ENCODE data around the gene DEPDC1B. TPM values are rescaled to one million over a fixed set of nuclear protein-coding genes. Genes with fewer than 3 reads are reported as not detected.

DEPDC1B gene
- polyA plus RNA-seq, 1 donor from 2014 or later: 7.1 TPM

- Histone ChIP-seq H3K79me2 (replicated peaks; ENCODE audit: insufficient read depth, low read length) (no peaks in the 10 kb centered on the region), H3K36me3 (ENCODE audit: insufficient read depth, low read length) (no peaks in the 10 kb centered on the region), H4K20me1 (ENCODE audit: insufficient read depth) (no peaks in the 10 kb centered on the region), H3K27me3 (ENCODE audit: insufficient read depth, low read depth, low read length) (no peaks in the 10 kb centered on the region), H3F3A (ENCODE audit: insufficient read depth, low read length, poor library complexity, severe bottlenecking) (no peaks in the 10 kb centered on the region), H3K9me3 (ENCODE audit: low read length) (no peaks in the 10 kb centered on the region), H2AFZ (ENCODE audit: low read depth, low read length) (no peak overlapping the region), H3K9ac (ENCODE audit: low read length) (no peak overlapping the region), H3K9me2 (ENCODE audit: insufficient read depth, low read length) (no peaks in the 10 kb centered on the region), H3K4me3 (ENCODE audit: low read length) (no peak overlapping the region), H3K4me2 (ENCODE audit: low read length) (no peak overlapping the region), H3K27ac (ENCODE audit: low read length) (no peak overlapping the region)
- TF ChIP-seq CTCF (IDR thresholded peaks at IDR 0.05; ENCODE audit: poor library complexity, severe bottlenecking) (no peak), RAD21 (conservative IDR thresholded peaks at IDR 0.05) (no peak), POLR2AphosphoS5 (IDR thresholded peaks at IDR 0.05) (no peak), SMC3 (conservative IDR thresholded peaks at IDR 0.05; ENCODE audit: poor library complexity) (no peak), TAF1 (IDR thresholded peaks at IDR 0.05; ENCODE audit: low read depth) (no peak), MXI1 (conservative IDR thresholded peaks at IDR 0.05; ENCODE audit: poor library complexity, severe bottlenecking) (no peak), EP300 (conservative IDR thresholded peaks at IDR 0.05; ENCODE audit: poor library complexity, severe bottlenecking) (no peak), EZH2 (IDR thresholded peaks at IDR 0.05; ENCODE audit: borderline replicate concordance, insufficient read depth, low read length, poor library complexity, severe bottlenecking) (no peak), REST (IDR thresholded peaks at IDR 0.05; ENCODE audit: borderline replicate concordance) (no peak)
These were observed 95.2 kb downstream of the DEPDC1B start for GRCh38 chr5:60604771-60605170.

- Histone ChIP-seq H3K9me2 (ENCODE audit: insufficient read depth, low read length) (no peaks in the 10 kb centered on the region), H3K9me3 (ENCODE audit: low read length) (no peaks in the 10 kb centered on the region), H2AFZ (ENCODE audit: low read depth, low read length) (no peak overlapping the region), H3K4me2 (ENCODE audit: low read length) (no peak overlapping the region), H3K9ac (ENCODE audit: low read length) (no peak overlapping the region), H3K27me3 (ENCODE audit: insufficient read depth, low read depth, low read length) (no peaks in the 10 kb centered on the region), H3F3A (ENCODE audit: insufficient read depth, low read length, poor library complexity, severe bottlenecking) (no peaks in the 10 kb centered on the region), H3K36me3 (ENCODE audit: insufficient read depth, low read length) (no peaks in the 10 kb centered on the region), H3K79me2 (replicated peaks; ENCODE audit: insufficient read depth, low read length) (no peaks in the 10 kb centered on the region), H3K27ac (ENCODE audit: low read length) (no peak overlapping the region), H4K20me1 (ENCODE audit: insufficient read depth) (no peaks in the 10 kb centered on the region), H3K4me3 (ENCODE audit: low read length) (no peak overlapping the region)
- no peak for TF ChIP-seq REST (IDR thresholded peaks at IDR 0.05; ENCODE audit: borderline replicate concordance)
- no peak for TF ChIP-seq EP300 (conservative IDR thresholded peaks at IDR 0.05; ENCODE audit: poor library complexity, severe bottlenecking)
- TF ChIP-seq POLR2AphosphoS5 (IDR thresholded peaks at IDR 0.05): no peak
- no peak for TF ChIP-seq RAD21 (conservative IDR thresholded peaks at IDR 0.05)
- no peak for TF ChIP-seq CTCF (IDR thresholded peaks at IDR 0.05; ENCODE audit: poor library complexity, severe bottlenecking)
- no peak for TF ChIP-seq EZH2 (IDR thresholded peaks at IDR 0.05; ENCODE audit: borderline replicate concordance, insufficient read depth, low read length, poor library complexity, severe bottlenecking)
- TF ChIP-seq TAF1 (IDR thresholded peaks at IDR 0.05; ENCODE audit: low read depth): no peak
- no peak for TF ChIP-seq SMC3 (conservative IDR thresholded peaks at IDR 0.05; ENCODE audit: poor library complexity)
- TF ChIP-seq MXI1 (conservative IDR thresholded peaks at IDR 0.05; ENCODE audit: poor library complexity, severe bottlenecking): no peak
These were observed 101.5 kb downstream of the DEPDC1B start for GRCh38 chr5:60598424-60598823.

Data from neural cell (in vitro differentiated cells).